Measurements from ENCODE around the gene KRT23.
A peak's percentile ranks its signal among the peaks of the same experiment; 100 is the strongest.
"Not testable (repeated sequence)": the region's sequence is repeated elsewhere in the genome, so short reads cannot be mapped to it uniquely, and the experiment has no call there.

The KRT23 gene

DNA sequence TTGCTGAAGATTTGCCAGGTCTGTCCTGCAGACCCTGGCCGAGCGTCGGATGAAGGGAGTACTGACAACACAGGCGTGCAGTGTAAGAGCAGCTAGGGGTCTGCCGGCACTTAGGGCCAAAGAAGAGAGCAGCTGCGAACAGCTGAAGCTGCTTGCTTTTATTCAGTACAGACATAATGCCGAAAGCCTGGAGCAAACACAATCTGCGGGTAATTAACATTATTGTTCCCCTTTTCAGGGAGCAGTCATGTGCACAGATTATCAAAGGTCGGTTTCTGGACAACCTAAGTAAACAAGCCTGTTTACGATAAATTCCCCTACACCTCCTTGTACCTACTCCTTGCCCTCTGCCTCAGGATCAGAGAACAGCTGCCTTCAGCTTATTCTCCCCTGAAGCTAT is 12.0 kb upstream of the KRT23 start:
- DNase-seq, result no peak

DNA sequence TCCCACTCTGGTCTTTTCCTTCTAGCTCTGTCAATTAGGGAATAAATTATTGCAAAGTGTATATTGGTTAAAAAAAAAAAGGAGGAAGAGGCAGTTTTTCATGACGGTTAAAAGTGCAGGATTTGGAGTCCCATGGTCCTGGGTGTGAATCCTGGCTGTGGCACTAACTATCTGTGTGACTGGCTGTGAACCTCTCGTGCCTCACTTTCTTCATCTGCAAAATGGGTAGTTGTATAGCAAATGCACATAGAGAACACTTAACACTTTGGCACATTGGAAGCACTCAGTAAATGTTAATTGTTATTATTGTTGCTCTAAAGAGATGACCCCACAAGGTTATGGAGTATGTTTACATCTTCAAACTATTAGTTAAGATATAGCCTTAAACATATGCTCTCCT is 10.5 kb upstream of the KRT23 start:
- no peak for DNase-seq

DNA sequence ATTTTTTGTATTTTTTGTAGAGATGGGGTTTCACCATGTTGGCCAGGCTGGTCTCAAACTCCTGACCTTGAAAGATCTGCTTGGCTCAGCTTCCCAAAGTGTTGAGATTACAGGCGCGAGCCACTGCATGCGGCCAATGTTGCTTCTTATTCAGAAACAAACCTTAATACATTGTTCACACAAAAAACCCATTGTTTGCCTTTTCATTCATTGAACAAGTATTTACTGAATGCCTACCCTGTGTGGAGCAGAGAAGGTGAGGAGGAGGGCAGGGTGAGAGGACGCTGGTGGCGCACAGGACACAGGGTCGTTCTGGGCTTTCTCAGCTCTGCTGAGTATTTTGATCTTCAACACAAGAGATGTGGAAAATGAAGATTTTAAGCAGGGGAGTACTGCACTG is 8.0 kb upstream of the KRT23 start:
- DNase-seq, result no peak

DNA sequence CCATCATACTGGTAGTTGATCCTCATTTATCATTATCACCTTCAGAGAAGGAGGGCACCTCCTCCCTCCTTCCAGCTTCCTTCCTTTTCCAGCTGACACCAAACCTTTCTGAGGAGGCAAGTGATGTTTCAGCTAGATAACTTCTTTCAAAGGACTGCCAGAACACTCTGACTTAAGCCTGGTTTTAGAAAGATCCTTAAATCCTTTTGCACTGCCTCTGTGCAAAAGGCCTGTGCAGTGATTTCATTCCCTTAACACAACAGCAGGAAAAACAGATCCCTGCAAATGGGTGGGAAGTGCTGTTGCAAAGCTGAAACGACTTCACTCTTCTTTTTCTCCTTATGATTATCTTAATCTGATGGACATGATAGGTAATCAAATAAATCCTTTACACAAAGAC is 7.1 kb upstream of the KRT23 start:
- no peak for DNase-seq

DNA sequence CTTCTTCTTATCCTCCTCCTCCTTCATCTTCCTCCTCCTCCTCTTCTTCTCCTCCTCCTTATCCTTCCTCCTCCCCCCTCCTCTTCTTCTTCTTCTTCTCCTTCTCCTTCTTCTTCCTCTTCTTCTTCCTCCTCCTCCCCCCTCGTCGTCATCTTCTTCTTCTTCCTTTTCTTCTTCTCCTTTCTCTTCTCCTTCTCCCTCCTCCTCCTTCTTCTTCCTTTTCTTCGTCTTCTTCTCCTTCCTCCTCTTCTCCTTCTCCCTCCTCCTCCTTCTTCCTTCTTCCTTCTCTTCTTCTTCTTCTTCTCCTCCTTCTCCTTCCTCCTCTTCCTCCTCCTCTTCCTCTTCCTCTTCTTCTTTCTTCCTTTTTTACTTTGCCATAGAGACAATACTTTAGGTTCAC is 5.1 kb upstream of the KRT23 start:
- no peak for DNase-seq

DNA sequence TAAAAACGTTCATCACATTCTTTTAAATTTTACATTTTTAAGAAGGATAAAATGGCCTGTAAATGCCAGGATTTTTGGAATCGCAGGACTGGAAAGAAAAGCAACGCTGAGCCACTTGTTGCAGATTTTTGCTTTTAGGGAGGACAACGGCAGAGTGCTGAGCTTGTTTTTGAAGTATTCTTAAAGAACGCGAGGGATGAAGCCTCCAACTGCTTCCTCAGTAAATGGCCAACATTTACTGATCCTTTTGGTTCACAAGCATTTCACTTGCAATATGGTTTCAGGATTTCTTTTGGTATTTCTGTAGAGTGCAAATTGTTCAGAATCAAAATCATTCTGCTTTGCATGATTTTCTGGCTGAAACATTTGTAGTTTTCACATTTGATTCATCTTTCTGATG is 2.8 kb upstream of the KRT23 start:
- no peak for DNase-seq

DNA sequence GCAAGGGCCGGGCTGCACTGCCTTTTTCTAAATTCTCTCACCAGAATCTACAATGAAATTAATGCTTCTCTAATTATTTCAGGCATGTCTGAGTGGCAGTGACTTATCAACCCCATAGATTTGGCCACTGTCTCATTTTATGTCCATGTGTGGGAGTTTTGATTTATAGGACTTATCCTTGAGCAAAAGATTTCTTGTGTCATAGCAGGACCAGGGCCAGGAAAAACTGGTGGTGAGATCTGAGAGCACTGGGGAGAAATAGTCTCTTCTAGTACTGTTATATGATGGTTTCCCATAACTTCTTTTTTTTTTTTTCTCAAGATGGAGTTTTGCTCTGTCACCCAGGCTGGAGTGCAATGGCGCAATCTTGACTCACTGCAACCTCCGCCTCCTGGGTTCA is 1.5 kb upstream of the KRT23 start:
- no peak for DNase-seq

DNA sequence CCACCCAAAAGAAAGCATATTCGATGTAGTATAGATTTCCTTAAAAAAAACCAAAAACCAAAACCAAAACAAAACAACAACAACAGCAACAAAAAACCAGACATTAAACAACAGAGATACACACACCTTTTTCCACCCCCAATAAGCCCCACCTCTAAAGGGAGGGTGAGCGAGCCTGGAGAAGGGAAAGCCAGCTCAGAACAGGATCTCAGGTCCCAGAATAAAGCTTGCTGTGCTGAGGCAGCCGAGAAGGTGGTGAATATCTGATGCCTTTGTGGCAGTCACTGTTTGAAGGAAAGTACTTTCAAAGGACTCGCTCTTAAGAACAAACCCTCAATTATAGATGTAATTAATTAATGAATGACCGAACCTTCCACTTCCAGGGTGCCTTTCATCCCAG is 470 bp downstream of the KRT23 start:
- DNase-seq, result no peak

DNA sequence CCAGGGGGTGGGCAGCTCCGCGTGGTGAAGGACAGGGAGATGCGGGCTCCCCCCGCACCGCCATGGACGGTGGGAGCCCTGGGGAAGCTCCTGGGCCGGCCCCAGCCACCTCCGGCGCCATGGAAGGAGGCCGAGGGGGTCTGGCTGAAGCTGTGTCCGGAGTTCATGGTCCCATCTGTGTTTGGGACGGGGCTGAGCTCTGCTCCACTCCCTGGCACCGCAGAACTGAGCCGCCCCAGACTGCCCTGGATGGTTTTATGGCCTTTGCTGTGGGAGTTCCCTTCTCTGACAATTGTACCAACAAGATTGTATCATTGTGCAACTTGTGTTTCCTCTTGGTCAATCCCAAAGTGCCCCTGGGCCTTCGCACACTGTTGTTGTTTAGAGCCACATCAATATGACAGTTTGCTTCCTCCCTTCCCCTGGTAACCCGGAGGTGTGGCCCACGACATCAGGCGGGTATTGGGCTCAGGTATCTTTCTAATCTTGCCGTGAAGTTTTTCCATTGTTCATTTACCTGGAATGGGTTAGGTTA is 942 bp downstream of the KRT23 start:
- DNase-seq, result no peak

DNA sequence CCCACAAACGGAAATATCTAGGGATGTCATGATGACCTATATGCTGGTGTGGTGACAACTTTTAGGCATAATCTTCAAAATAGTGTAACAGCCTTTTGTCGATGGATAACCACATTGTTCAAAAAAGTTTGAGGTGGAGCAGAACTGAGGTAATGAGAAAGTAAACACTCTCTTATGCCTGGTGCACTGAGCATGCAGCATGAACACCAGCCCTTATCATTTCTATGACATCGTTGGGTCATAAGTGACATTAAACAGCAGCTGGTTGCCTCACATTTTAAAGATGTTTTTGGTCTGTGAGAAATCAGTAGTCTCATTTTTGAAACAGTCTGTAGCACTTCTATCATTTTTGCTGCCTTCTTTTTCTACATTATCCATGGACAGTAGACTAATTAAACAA is 1.8 kb downstream of the KRT23 start:
- no peak for DNase-seq

DNA sequence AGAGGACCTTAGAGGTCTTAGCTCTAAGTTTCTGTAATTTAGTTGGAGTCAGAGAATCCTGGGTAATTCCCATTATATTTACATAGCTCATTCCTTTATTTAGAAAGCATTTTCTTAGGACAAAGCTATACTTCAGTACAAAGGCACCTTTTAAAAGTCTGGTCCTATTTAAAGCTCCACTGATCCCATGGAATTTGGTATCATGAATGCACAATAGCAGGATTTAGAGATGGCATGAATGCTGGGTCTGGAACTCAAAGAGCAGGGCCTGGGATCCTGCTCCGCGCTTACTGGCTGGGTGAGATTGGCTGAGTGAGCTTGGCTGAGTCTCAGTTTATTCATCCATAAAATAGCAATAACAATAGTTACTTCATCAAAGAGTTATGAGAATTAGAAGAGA is 4.8 kb downstream of the KRT23 start:
- DNase-seq, result no peak

DNA sequence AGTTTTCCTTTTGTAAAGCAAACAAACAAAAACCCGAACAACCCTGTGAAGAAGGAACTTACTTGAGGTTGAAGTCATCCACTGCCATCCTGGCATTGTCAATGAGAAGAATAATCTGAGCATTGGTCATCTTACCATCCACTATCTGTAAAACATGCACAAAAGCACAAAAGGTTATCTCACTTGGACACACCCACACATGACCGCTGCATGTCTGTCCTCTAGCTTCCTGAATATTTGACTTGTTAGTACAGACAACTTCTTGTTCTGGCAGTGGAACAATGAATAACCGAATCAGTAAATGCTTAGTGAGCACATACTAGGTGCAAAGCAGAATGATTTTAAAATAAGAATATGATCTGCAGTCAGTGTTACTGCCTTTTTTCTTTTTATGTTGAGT is 6.1 kb downstream of the KRT23 start:
- DNase-seq, result no peak

DNA sequence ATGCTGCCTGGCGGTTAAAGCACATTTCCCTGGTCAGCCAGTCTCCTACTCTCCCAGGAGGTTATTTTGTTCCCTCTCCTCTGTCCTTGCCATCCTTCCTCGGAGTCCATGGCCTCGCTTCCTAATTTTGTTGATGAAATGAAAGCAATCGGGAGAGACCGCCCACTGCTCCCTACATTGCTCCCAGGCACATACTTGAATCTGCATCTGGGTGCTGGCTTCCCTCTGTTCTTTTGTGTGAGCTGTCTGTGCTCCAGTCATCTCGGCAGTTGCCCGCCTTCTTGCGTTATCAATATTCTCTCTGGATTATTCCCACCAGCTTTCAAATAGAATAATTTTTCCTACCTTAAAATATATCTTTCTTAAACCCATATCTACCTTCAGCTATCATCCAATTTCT is 11.1 kb downstream of the KRT23 start:
- DNase-seq, result no peak

DNA sequence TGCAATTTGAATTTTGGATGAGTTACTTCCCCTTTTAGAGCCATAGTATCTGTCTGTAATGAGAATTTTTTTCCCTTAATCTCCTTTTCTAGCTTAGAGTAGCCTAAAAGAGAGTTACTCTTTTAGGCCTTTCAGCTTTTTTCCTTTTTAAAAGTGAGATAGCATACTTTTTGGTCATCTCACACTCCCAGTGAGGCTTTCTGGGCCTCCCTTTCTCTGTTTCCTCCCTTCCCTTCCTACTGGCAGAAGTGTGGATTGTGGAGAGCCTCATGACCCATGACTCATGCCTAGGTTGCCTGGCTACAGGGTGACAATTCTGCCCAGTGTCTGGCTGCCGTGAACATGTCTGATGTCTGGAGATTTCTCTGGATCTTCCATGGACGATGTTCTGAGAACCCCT is 15.2 kb downstream of the KRT23 start:
- DNase-seq, result peak; percentile 45

DNA sequence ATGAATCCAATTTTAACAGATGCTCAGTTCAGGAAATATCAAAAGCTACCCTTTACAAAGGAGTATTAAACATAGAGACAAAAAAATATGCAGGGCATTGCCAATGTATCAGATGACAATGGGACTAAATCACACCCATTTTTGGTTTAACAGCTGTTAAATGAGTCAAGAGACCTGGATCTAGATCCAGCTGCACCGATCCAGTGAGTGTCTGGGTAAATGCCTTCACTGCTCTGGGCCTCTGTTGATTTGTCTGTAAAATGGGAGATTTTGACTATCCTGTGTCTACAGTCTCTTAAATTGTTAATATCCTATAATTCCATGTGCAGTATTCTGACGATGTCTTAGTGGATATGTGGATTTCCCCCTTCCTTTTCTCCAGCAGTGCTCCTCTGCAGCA is 16.4 kb downstream of the KRT23 start:
- DNase-seq, result no peak

DNA sequence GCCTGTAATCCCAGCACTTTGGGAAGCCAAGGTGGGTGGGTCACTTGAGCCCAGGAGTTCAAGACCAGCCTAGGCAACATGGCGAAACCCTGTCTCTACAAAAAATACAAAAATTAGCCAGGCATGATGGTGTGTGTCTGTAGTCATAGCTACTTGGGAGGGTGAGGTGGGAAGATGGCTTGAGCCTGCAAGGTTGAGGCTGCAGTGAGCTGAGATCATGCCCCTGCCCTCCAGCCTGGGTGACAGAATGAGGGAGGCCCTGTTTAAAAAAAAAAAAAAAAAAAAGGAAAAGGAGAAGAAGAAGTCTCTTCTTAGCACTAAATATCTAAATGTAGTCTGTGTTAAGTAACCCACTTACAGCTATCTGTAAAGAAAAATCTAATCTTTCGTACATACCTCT is 20.3 kb downstream of the KRT23 start:
- not testable (repeated sequence) for DNase-seq

DNA sequence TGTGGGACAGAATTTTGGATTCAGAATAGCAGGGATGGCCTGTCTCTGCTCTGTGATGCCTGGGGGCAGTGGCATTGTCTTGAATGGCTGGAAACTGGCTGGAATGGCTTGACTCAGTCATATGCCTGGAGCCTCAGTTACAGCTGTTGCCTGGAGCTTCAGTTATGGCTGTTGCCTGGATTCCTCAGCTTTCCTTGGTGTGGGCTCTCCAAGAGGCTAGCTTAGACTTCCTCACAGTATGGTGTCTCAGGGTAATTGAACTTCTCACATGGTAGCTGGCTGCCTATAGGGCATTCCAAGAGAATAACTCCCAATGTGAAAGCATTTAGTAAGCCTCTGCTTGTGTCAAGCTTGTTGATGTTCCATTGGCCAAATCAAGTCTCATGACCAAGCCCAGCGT is 21.1 kb downstream of the KRT23 start:
- DNase-seq, result no peak

DNA sequence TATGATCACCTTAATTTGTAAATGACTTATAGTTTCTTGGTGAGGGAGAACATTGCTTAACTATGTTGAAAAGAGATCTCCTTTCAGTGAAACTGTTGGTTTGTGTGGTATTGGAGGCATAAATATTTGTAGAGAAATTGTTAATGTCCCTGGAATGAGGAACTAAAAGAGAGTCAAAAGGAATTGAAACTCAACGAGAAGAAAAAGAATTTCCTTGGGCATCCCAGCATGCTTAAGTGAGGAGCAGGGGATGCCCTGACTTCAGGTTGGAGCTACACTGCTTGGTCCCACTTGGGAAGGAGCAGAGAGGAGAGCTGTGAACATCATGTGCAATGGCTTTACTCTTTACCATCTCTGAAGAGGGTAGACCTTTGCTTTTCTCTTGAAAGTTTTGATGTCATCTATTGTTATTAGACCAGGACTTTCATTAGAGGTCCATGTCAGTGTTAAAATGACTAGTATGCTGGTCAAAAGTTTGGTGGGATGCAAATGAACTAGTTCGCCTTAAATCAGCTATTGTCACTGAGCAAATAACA is 21.7 kb downstream of the KRT23 start:
- no peak for DNase-seq

DNA sequence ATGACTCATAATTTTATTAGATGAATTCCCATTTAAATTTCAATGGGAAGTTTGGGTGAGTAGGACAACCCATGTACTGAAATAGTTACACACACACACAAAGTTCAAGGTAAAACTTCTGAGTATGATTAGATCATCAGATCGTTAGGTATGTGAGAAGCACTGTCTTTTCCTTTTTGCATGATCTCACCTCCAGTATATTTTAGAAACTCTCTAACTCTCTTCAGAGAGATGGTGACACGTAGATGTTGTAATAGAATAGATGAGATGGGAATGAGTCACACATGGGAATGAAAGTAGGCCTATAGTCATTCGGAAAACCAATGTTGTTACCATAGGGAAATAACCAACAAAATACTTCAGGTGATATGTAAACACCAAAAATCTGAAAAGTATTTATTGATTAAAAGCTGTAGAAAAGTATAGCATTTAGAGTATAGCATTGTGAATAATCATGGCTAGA is 22.2 kb downstream of the KRT23 start:
- DNase-seq, result peak; percentile 25

DNA sequence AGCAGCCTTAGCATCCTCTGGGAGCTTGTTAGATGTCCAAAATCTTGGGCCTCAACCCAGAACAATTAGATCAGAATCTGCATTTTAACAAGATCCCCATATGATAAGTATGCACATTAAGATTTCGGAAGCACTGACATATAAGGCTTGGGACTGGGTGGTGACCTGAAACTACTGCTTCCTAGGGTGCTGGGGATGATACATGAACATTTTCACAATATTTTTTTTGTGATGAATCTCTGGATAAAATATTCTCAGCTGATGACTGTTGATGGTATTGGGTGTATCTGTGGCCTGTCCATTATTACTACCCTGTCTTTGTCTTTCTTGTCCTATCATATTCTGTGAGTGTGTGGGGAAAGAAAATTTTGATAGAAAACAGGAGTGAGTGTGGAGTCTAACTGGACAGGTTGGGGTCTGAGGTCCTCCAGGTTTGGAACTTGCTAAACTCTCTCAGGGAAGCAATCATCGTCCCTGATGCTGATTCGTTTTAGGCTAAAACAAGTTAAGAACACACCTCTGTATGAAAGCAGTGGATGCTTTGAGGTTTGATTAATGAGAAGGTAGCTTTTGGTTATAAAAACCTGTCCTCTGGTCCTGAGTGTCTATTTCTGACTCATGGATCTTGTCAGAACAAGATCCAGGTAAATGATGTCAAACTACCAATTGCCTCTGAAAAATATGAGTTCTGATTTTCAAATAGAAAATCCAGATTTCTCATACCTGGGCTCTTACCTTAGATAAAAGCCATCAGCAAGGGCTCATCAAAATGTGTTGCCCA is 23.2 kb downstream of the KRT23 start:
- DNase-seq, result no peak

DNA sequence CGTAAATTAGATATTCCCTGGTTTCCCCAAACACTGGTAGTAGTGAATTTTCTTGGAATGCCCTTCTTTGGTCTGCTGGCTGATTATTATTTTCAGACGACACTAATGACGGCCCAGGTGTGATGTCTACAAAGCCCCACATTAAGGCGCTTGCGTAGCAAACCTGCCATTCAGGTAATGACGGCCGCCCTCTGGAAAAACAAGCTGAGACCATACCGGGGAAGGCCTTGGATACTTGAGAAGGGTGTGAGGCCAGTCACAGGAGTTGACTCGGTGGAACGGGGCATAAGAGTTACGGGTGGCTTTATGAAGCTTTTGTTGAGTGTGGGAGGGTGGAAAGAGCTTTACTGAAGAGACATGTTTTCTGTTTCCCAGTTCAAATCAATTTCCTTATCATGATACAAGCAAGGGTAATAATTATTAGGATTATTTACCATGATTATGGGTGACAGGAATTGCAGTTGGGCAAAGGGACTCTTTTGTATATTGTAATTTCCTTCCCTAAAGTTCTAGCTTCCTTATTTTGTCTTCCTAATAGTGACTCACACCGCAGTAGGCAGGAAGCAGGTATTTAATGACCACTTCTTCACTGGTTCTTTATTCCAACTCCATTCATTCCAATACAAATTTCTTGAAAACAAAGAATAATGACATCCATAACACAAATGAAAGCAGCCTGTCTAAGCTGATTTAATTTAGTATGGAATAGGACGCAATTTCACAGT is 24.8 kb downstream of the KRT23 start:
- DNase-seq, result no peak

DNA sequence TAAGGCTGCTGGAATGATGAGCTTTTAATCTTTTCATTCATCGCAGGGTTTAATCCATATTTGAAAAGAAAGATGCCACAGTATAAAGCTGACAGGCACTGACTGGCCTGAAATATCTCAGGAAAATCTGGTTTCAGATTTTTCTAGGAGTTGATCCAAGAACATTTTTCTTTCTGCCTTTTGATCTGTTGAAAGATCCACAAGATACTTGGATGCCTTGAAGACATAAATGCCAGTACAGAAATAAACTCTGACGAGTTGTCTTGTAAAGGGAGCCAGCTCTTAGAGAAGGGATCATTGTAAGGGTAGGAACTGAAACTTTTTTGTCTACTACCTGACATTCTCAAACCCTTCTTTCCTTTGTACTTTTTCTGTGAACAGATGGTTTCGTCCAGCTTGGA is 27.0 kb downstream of the KRT23 start:
- no peak for DNase-seq

DNA sequence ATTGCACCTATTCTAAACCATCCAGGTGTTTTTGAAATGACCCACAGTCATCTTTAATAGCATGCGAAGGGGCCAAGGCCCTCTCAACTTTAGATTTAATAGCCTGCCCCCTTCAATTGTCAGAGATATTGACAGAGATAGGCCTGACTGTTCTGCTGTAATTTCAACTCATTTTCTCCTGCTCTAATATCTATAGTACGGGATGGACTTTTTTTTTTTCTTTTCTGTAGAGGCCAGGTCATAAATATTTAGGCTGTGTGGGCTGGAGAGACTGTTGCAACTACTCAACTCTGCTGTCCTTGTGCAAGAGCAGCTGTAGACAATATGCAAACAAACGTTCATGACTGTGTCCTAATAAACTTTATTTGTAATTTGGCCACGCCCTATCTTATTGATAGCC is 27.7 kb downstream of the KRT23 start:
- DNase-seq, result no peak

DNA sequence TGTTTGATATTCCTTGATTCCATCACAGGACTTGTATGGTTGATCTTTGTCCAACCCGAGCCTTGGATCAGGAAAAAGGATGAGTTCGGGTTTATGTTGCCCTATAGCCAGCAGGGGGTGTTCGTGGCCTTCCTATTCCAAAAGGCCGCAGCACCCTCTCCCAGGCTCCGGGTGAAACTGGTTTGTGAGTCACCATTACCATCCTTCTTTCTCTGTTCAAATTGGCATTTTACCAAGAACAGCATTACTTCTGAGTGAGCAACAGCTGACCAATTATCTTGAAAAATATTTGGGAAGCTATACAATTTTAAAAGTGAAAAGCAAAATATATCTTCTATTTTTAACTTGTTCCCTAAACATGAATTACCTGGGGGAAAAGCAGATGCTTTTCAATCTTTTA is 28.1 kb downstream of the KRT23 start:
- DNase-seq, result peak; percentile 85

All from DMS153 (cell line).